GM12801 (cell line): ENCODE data around the gene PIEZO2.

ENCODE experiments used
- CTCF ChIP-seq: IDR thresholded peaks from one replicate; pipeline ENCODE4 v1.5.1; 2011; ENCODE audit warnings: control low read depth; ENCODE audit not compliant: insufficient read length; ENCODE audit errors: extremely low read depth

PIEZO2 gene

DNA sequence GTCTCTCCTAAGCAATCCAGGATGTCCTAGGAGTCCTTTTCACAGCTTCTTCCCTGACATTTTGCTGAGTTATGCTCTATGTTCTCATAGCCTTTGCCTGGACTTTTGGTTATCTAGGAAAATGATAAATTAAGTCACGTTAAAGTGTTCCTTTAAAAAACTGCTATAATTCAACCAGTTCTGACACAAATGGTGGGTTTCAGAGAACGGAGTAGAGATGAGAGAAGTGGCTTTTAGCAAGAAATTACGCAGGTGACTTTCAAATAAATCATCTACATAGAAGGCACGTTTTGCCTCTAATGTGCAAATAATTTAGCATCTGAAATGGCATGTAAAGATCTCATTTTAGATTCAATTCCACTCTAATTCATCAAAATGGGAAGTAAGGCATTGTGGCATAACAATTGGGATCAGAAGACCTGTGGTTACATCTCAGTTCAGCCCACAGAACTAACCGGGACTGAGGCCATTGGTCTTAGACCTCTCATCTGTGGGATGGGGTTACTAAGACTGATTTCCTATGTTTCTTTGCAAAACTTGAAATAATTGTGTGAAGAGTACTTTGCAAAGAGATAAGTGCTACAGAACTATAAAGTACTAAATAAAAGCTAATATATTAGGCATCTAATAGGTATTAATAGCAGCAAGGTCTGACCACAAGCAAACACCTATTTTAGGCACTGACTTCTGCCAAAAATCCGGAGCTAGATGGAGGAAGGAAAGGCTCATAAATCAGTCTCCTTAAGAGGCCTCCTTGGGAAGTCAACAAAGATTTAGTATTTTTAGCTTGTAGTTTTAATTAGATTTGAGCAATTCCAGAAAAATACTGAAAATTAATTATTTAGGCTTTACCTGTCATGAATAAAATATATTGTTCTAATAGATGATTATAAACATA is 211.4 kb downstream of the PIEZO2 start:
- TF ChIP-seq CTCF = no peak

DNA sequence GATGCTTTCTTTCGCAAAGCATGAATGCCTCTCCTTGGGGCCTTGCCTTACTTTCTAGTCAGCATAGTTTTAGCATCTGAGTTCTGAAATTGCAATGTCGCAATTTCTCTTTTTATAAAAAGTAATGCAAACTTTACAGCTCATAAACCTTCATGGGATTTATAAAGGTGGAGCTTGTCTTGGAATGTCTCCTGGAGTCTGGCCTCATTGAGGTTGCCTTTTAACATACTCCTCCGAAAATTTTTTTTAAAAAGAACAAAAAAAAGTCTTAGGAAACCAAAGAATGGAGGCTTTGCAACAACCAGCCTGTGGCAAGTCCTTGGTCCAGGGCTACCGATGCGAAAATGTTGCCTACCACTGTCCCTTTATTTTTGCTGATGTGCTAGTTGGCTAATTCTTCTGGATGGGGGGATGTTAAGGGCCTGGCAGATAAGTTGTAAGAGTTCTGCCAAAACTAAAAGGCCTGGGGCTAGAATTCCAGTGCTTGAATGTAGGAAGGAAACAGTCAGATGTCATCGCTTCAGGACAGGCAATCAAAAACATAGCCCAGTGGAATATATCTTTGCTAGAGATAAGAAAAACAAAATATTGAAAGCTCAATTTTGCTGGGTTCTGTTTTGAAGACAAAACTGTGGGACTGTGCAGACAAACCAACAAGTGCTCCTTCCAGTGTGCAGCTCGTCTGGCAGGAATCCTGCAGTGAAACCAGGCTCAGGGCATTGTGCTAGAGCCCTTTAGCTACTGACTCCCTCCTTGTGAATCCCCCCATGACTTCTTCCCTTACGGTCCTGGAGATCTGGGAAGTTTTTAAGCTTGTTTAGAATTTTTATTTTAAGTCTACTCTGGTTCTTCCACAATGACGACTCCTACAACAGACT is 213.0 kb downstream of the PIEZO2 start:
- TF ChIP-seq CTCF = no peak

DNA sequence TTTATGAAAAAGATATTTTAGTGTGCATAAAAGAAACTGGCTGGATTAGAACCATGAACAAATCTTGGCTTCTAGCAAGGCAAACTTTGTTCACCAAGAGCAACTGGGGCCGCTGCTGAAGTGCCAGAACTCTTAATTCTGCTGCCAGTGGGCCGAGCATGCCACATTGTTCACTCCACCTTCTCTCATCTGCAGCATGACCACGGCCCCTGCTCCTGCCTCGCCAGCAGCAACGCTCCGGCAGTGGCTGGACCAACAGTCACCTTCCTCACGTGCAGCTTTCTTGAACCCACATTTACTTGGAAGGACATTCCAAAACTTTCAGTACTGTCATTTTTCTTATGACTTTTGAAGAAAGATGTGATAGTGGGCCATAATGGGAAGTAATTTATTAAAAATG is 213.8 kb downstream of the PIEZO2 start:
- no peak for TF ChIP-seq CTCF

GRCh38 chr18:10930076-10930475 is 219.3 kb downstream of the PIEZO2 start:
- no peak for TF ChIP-seq CTCF

GRCh38 chr18:10928772-10929373 is 220.5 kb downstream of the PIEZO2 start:
- no peak for TF ChIP-seq CTCF

GRCh38 chr18:10928011-10928771 is 221.2 kb downstream of the PIEZO2 start:
- no peak for TF ChIP-seq CTCF
